ENCODE results near the gene TP53BP2. TPM values are rescaled to one million over a fixed set of nuclear protein-coding genes. Genes with fewer than 3 reads are reported as not detected.

The TP53BP2 gene
- total RNA-seq, 2 donors from 2014 or later = 26.8 to 29.3 TPM

DNA sequence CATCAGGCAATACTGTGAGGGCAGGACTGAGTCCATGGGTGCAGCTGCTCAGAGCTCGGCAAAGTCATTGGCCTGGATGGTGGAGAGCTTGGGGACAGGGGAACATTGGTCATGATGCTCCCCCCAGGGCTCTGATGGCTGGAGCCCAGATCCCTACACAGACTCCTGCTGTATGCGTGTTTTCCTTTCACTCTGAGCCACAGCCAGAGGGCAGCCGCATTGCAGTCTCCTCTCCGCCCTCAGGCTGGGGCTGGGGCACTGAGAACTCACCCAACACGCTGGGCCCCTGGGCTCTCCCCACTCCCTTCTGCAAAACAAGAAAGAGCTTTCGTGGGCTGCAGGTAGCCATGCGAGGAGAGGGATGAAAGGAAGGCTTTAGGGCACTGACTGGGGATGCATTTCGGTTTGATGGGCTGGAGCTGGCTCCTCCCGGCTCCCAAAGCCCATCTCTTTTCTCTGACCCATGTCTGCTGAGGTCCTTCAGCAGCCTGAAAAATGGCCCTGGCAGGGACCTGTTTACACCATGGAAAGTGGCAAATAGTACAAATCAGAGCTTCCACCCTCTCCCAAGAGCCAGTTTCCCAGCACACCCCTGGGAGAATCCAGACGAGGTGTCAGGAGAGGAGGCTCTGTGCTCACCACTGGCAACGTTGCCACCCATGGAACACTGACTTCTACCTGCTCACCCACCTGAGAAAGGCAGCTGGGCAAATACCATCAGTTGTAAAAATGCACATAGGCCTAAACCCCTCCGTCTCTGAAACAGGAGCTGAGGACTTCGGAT, 89.6 kb downstream of the TP53BP2 start:
- TF ChIP-seq, protein P1, sequence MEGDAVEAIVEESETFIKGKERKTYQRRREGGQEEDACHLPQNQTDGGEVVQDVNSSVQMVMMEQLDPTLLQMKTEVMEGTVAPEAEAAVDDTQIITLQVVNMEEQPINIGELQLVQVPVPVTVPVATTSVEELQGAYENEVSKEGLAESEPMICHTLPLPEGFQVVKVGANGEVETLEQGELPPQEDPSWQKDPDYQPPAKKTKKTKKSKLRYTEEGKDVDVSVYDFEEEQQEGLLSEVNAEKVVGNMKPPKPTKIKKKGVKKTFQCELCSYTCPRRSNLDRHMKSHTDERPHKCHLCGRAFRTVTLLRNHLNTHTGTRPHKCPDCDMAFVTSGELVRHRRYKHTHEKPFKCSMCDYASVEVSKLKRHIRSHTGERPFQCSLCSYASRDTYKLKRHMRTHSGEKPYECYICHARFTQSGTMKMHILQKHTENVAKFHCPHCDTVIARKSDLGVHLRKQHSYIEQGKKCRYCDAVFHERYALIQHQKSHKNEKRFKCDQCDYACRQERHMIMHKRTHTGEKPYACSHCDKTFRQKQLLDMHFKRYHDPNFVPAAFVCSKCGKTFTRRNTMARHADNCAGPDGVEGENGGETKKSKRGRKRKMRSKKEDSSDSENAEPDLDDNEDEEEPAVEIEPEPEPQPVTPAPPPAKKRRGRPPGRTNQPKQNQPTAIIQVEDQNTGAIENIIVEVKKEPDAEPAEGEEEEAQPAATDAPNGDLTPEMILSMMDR (IDR thresholded peaks at IDR 0.05) = no peak
- H3K36me3 ChIP-seq = peaks cover 76% of the 10 kb centered on the region

DNA sequence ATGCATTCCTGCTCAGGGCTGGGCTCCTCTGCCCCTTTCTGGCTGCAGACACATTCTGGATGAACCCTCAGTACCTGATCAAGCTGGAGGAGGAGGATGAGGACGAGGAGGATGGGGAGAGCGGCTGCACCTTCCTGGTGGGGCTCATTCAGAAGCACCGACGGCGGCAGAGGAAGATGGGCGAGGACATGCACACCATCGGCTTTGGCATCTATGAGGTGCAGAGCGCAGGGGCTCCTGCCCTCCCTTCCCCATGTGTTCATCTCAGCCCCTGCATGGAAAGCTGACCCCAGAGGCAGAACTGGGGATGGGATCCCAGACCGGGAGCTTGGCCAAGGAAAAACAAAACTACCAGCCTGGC, 90.3 kb downstream of the TP53BP2 start:
- no peak for DNase-seq (ENCODE audit: low spot score)
- H3K36me3 ChIP-seq = peaks cover 82% of the 10 kb centered on the region
- no peak overlapping the region for H3K4me3 ChIP-seq
- H3K27ac ChIP-seq = no peak overlapping the region
- H3K27me3 ChIP-seq = no peaks in the 10 kb centered on the region
- H3K4me1 ChIP-seq = no peaks in the 10 kb centered on the region
- no peaks in the 10 kb centered on the region for H3K9me3 ChIP-seq
- TF ChIP-seq, protein P1 (IDR thresholded peaks at IDR 0.05) = no peak

More for the DNA sequence above, 89.6 kb downstream of the TP53BP2 start:
- DNase-seq (ENCODE audit: low spot score) = no peak
- Histone ChIP-seq H3K4me1 (no peaks in the 10 kb centered on the region), H3K27me3 (no peaks in the 10 kb centered on the region), H3K9me3 (no peaks in the 10 kb centered on the region), H3K4me3 (no peak overlapping the region), H3K27ac (no peak overlapping the region)

DNA sequence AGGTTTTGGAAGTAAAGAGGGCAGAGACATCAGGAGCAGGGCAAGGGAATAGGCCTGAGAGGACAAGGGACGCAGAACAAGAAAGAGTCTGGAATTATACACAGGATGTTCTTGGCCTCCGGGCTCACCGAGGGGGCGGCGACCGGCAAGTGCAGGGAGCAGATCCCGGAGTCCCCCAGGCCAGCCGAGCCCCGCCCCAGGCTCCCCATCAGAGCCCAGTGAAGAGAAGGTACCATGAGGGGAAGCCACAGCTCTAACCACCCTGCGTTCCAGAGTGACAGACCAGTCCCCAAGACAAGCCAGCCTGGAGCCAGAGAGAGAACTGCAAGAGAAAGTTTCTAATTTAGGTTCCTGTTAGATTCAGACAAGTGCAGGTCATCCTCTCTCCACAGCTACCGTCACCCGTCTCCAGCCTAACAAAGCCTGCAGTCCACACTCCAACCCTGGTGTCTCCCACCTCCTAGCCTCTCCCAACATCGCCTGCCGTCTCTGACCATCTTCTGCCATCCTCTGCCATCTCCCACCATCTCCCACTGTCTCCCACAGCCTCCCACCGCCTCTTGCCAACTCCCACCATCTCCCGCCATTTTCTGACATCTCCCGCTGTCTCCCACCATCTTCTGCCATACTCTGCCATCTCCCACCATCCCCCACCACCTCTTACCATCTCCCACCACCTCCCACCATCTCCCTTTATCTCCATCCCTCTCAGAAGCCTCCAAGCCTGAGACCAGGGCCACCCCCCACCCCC, 90.9 kb downstream of the TP53BP2 start:
- Histone ChIP-seq H3K27ac (no peak overlapping the region), H3K9me3 (no peaks in the 10 kb centered on the region), H3K4me1 (no peaks in the 10 kb centered on the region), H3K36me3 (peaks cover 86% of the 10 kb centered on the region), H3K27me3 (no peaks in the 10 kb centered on the region), H3K4me3 (no peak overlapping the region)
- DNase-seq (ENCODE audit: low spot score) = no peak
- TF ChIP-seq, protein P1 (IDR thresholded peaks at IDR 0.05) = no peak

DNA sequence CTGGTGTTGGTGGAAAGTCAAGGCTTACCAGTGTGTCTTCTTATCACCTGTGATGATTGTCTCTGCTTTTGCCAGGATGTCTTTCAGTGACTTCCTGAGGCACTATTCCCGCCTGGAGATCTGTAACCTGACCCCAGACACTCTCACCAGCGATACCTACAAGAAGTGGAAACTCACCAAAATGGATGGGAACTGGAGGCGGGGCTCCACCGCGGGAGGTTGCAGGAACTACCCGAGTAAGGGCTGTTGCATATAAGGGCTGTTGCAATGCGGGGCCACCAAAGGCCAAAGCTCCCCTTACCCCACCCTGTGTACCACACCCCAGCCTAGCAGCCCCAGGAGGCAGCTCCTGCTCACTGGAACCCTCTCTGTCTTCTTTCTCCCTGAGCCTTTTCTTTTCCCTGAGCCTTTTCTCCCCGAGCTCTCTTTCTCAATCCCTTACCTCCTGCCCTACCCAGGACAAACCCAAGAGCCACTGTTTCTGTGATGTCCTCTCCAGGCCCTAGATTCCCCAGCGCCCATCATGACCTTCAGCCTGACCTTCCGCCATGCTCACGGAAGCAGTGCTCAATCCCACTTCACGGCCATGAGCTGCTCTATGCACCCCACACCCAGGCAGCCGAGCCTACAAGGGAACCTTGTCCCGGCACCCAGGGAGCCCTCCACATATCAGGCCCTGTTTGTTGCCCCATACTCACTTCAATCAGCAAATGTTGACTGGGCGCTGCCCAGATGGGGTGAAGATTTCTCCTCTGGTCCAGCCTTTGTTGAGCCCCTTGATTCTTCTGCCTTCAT, 92.8 kb downstream of the TP53BP2 start:
- Histone ChIP-seq H3K36me3 (peaks cover 74% of the 10 kb centered on the region), H3K4me3 (no peak overlapping the region), H3K9me3 (no peaks in the 10 kb centered on the region), H3K4me1 (peaks cover 0 to 15% of the 10 kb centered on the region in 2 donors), H3K27ac (no peak overlapping the region), H3K27me3 (no peaks in the 10 kb centered on the region)
- TF ChIP-seq, protein P1 (IDR thresholded peaks at IDR 0.05) = no peak
- DNase-seq (ENCODE audit: low spot score) = no peak

DNA sequence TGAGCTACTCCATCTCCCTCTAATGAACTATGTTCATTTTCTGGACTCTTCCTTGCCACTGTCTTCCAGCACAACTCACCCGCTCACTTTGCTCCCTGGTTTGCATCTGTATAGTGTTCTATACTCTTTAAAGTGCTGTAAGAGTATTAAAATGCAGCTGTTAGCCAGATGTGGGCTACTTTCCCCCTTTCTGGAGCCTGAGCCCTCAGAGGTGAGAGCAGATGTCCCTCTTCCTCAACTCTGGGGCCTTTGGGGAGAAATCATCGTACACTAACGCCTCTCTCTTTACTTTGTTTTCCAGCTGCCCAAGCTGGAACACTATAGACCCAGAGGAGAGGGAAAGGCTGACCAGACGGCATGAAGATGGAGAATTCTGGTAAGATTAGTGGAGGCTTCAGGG, 94.1 kb downstream of the TP53BP2 start:
- no peaks in the 10 kb centered on the region for H3K9me3 ChIP-seq
- H3K4me1 ChIP-seq = peaks cover 0 to 25% of the 10 kb centered on the region in 2 donors
- H3K4me3 ChIP-seq = no peak overlapping the region
- DNase-seq (ENCODE audit: low spot score) = no peak
- peaks cover 77% of the 10 kb centered on the region for H3K36me3 ChIP-seq
- H3K27me3 ChIP-seq = no peaks in the 10 kb centered on the region
- TF ChIP-seq, protein P1 (IDR thresholded peaks at IDR 0.05) = no peak
- no peak overlapping the region for H3K27ac ChIP-seq

All from right atrium auricular region (tissue), 2 donors.